HepG2 (cell line): Measurements from ENCODE around the gene ZNF507. TPM values are rescaled to one million over a fixed set of nuclear protein-coding genes. Genes with fewer than 3 reads are reported as not detected.
A peak's percentile ranks its signal among the peaks of the same experiment; 100 is the strongest.

Source experiments
- ARID3A ChIP-seq: IDR thresholded peaks from 2 replicates; pipeline ENCODE4 v1.6.1; 2012; ENCODE audit warnings: low read depth, low read length, improper control_type of control experiment
- ETS1 ChIP-seq: sonication (generic); formaldehyde crosslinking; IDR thresholded peaks from 2 replicates; pipeline ENCODE4 v1.4.0; 2020; ENCODE audit warnings: missing genetic modification reagents
- HMGXB4 ChIP-seq, 2 experiments: sonication (generic) in 1 of 2; formaldehyde crosslinking in 1 of 2; IDR thresholded peaks; 2 replicates each; pipeline versions ENCODE4 v1.4.0 to v1.6.1; 2018 to 2020; ENCODE audit warnings: missing genetic modification reagents in 2 of 2, borderline replicate concordance in 1 of 2, low read depth in 1 of 2, mild to moderate bottlenecking in 1 of 2, missing biosample characterization in 1 of 2
- JDP2 ChIP-seq: sonication (generic); formaldehyde crosslinking; IDR thresholded peaks from 2 replicates; pipeline ENCODE4 v1.8.1; 2022; ENCODE audit warnings: missing genetic modification reagents, borderline replicate concordance
- KLF6 ChIP-seq: IDR thresholded peaks from 2 replicates; pipeline ENCODE4 v1.8.0; 2016; ENCODE audit warnings: missing biosample characterization, missing genetic modification reagents
- MEIS2 ChIP-seq: sonication (generic); formaldehyde crosslinking; IDR thresholded peaks from 2 replicates; pipeline ENCODE4 v1.9.0; 2021; ENCODE audit warnings: mild to moderate bottlenecking, missing genetic modification reagents
- RARG ChIP-seq: sonication (generic); formaldehyde crosslinking; IDR thresholded peaks from 2 replicates; pipeline ENCODE4 v1.4.0; 2020; ENCODE audit warnings: low read depth, mild to moderate bottlenecking, missing genetic modification reagents
- RBM22 ChIP-seq: fragments of 200-400 bp; formaldehyde crosslinking; optimal IDR thresholded peaks from 2 replicates; pipeline ENCODE3; 2017; ENCODE audit warnings: mild to moderate bottlenecking, low read length, moderate library complexity
- RXRA ChIP-seq: sonication (generic); formaldehyde crosslinking; IDR thresholded peaks from 2 replicates; pipeline ENCODE4 v1.5.1; 2020; ENCODE audit warnings: missing genetic modification reagents
- SIX4 ChIP-seq: sonication (generic); formaldehyde crosslinking; IDR thresholded peaks from 2 replicates; pipeline ENCODE4 v1.4.0; 2020; ENCODE audit warnings: missing genetic modification reagents
- TBL1XR1 ChIP-seq: fragments of 150-350 bp; IDR thresholded peaks from 2 replicates; pipeline ENCODE4 v1.6.1; 2014; ENCODE audit warnings: borderline replicate concordance, low read length; ENCODE audit not compliant: partially characterized antibody
- YEATS2 ChIP-seq: sonication (generic); formaldehyde crosslinking; IDR thresholded peaks from 2 replicates; pipeline ENCODE4 v1.4.0; 2020; ENCODE audit warnings: missing genetic modification reagents, borderline replicate concordance
- ZBTB14 ChIP-seq: sonication (generic); formaldehyde crosslinking; IDR thresholded peaks from 2 replicates; pipeline ENCODE4 v1.4.0; 2020; ENCODE audit warnings: missing genetic modification reagents
- ZBTB4 ChIP-seq: sonication (generic); formaldehyde crosslinking; IDR thresholded peaks from 2 replicates; pipeline ENCODE4 v1.4.0; 2020; ENCODE audit warnings: missing genetic modification reagents, mild to moderate bottlenecking, borderline replicate concordance
- ZMYM4 ChIP-seq: sonication (generic); formaldehyde crosslinking; IDR thresholded peaks from 2 replicates; pipeline ENCODE4 v1.8.1; 2023; ENCODE audit warnings: mild to moderate bottlenecking, missing genetic modification reagents
- ZNF660 ChIP-seq: sonication (generic); formaldehyde crosslinking; IDR thresholded peaks from 2 replicates; pipeline ENCODE4 v1.5.1; 2020; ENCODE audit warnings: mild to moderate bottlenecking, low read depth, missing genetic modification reagents, borderline replicate concordance
- ZNF704 ChIP-seq: sonication (generic); formaldehyde crosslinking; IDR thresholded peaks from 2 replicates; pipeline ENCODE4 v1.8.1; 2023; ENCODE audit warnings: mild to moderate bottlenecking, inconsistent platforms, moderate library complexity, missing genetic modification reagents, borderline replicate concordance
- ZNF766 ChIP-seq: sonication (generic); formaldehyde crosslinking; IDR thresholded peaks from 2 replicates; pipeline ENCODE4 v1.5.0; 2020; ENCODE audit warnings: missing genetic modification reagents, borderline replicate concordance
- polyA plus RNA-seq, 8 experiments: library from polyadenylated mRNA; depleted of rRNA in 3 of 8; stranded (reverse) in 7 of 8; unstranded in 1 of 8; fragments of >200 nt; fragmentation: Illumina TruSeq in 4 of 8; extraction: Trizol in 4 of 8; gene quantifications; 2 replicates each; pipeline versions ENCODE4 v1.2.1 to v1.2.3, GENCODE V29; 2011 to 2016; ENCODE audit warnings: low read depth in 4 of 8, missing spikeins in 1 of 8, mixed read lengths in 1 of 8; ENCODE audit not compliant: insufficient read depth in 1 of 8
- total RNA-seq, 5 experiments: library from RNA; depleted of rRNA; stranded (reverse); fragments of >200 nt; fragmentation: Illumina TruSeq; extraction: Trizol; gene quantifications; 2 replicates each; pipeline ENCODE4 v1.2.3, GENCODE V29; 2016; ENCODE audit warnings: low read depth in 1 of 5

ZNF507 gene
- total and polyA plus RNA-seq, 2 of the 13 experiments (the other 11 are each of a cell fraction or from before 2014, with no cell fraction given): 7.3 to 10.9 TPM

- TF ChIP-seq ETS1: no peak
- peak; percentile 81 for TF ChIP-seq TBL1XR1
- TF ChIP-seq YEATS2 (CRISPR knock-in tag): peak; percentile 62; the same call in 1 of the 2 replicates
- peak; percentile 93 for TF ChIP-seq ARID3A
- no peak for TF ChIP-seq RARG (CRISPR knock-in tag)
- TF ChIP-seq ZNF660 (CRISPR knock-in tag): no peak
- no peak for TF ChIP-seq JDP2 (CRISPR knock-in tag)
- peak; percentile 79 for TF ChIP-seq ZMYM4 (CRISPR knock-in tag)
- no peak for TF ChIP-seq ZBTB4 (CRISPR knock-in tag)
- TF ChIP-seq KLF6 (CRISPR knock-in tag): no peak
- no peak for TF ChIP-seq RBM22
- TF ChIP-seq MEIS2: peak; percentile 91
- TF ChIP-seq ZNF766 (CRISPR knock-in tag): no peak
- peak; percentile 49; the same call in 1 of the 2 replicates for TF ChIP-seq RXRA
- no peak for TF ChIP-seq ZNF704 (CRISPR knock-in tag)
- no peak for TF ChIP-seq ZBTB14 (CRISPR knock-in tag)
- peak in 1 of 2 experiments; percentile 32; a peak in 1 of 4 replicates for TF ChIP-seq HMGXB4 (CRISPR knock-in tag; IDR thresholded peaks at IDR 0.05; ENCODE audit: borderline replicate concordance in 1 of 2, low read depth in 1 of 2)
- TF ChIP-seq SIX4 (CRISPR knock-in tag): peak; percentile 95
These were observed 28.3 kb downstream of the ZNF507 start (continued) for GRCh38 chr19:32373585-32374295.
